Measurements from ENCODE around the gene CSNK2A3.

GRCh38 chr11:11344045-11344444, 9.0 kb downstream of the CSNK2A3 start:
- TF ChIP-seq CTCF (IDR thresholded peaks at IDR 0.05) (no peak), POLR2A (IDR thresholded peaks at IDR 0.05) (no peak), EP300 (IDR thresholded peaks at IDR 0.05) (no peak)

Measured in tibial nerve (tissue), 4 donors.